HTERT RPE-1 (cell line): ENCODE measurements around the gene NR3C2.

Source experiments
- in situ Hi-C: fragments of 300-500 bp; cut with MboI; formaldehyde crosslinking; loops from 4 replicates; pipeline ENCODE4 v1.14.3; 2020; ENCODE audit warnings: low sequenced_read_pairs

NR3C2 gene

GRCh38 chr4:148266921-148267320, 175.3 kb downstream of the NR3C2 start:
- in situ Hi-C loops, result no loop called here

- in situ Hi-C loops, result no loop called here
Measured at GRCh38 chr4:148266240-148266639, 176.0 kb downstream of the NR3C2 start.

DNA sequence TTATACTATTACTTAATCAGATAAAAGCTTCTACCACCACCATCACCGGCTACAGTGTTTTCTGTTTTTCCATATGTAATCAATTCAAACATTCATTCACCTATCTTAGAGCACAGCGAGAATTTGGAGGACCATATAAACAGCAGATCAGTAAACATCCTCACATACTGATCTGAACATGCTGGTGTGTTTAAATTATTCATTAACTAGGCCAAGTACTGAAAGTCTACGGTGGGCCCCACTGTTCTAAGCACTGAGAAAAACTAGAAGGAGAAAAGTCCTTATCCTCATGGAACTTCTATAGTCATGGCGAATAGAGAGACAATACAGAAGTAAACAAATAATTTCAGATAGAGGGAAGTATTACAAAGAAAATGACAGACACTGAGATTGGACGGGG, 176.6 kb downstream of the NR3C2 start:
- in situ Hi-C loops, result no loop called here

- in situ Hi-C loops, result no loop called here
Measured at GRCh38 chr4:148263802-148264201, 178.4 kb downstream of the NR3C2 start.

- in situ Hi-C loops, result no loop called here
Measured at GRCh38 chr4:148263127-148263526, 179.1 kb downstream of the NR3C2 start.

GRCh38 chr4:148261848-148262247, 180.4 kb downstream of the NR3C2 start:
- in situ Hi-C loops, result no loop called here

DNA sequence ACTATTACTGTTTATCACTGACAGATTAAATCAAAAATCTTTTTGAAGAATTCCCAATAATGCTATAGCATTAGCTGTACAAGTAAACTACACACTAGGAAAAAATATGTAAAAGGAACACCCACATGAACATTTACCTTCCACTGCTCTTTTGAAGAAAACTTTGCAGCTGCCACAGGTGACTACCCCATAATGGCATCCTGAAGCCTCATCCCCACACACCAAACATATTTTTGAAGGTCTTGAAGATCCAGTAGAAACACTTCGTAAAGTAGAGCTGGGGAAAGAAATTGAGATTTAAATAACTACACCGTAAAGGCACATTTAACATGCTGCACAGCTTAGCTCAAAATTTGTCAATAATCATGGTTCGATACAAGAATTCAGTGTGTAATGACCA, 182.4 kb downstream of the NR3C2 start:
- in situ Hi-C loops, result no loop called here

DNA sequence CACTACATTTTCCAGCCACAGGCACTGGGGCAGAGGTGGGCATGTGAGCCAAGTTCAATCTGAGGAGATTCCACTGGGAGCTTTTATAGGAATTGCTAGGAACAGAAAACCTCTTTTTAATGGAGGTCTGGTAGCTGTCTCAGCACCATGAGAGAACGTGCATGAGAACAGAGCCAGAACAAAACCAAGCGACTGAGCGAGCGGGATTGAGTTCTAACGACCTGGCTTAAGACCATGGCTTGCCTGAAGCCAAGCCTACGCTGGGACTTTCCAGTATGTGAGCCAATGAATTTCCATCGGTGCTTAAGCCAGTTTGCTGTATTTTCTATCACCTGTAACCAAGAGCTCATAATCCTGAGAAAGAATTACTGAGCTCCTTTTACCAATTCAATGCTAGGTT, 183.7 kb downstream of the NR3C2 start:
- in situ Hi-C loops, result no loop called here

DNA sequence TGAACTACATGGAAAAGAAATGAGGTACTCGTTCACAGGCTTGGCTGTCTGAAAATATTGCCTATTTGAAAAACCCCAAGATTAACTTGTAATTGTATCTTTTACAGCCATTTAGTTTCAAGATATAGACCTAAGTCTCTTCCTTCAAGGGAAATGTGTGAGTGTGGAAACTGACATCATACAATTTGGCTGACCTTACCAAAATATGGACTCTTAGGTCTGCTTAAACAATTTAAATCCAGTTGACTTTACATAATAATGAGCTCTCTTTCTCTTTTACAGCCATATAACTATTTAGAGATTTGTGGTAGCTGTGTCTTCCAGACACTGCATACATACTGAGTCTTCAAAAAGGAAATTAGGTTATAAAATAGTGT, 186.9 kb downstream of the NR3C2 start:
- in situ Hi-C loops, result no loop called here

GRCh38 chr4:148254621-148255343, 187.4 kb downstream of the NR3C2 start:
- in situ Hi-C loops, result no loop called here

- in situ Hi-C loops, result no loop called here
Measured at GRCh38 chr4:148253768-148254167, 188.4 kb downstream of the NR3C2 start.

DNA sequence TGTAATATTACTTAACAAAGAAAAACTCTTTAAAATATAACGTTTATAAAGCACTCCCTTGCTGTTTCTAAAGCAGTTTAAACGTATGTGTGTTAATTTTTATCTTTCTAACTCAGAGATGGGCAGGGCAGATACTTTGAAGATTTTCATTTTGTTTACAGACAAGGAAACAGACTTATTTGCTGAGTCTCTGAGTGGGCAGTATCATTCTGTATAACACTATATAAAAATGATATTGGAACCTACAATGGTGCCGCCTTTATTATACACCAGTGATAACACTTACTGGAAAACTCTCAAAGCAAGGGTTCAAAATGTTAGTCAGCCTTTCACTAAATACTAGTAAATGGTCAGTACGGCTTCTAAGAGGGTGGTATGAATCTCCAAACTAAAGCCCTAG, 193.4 kb downstream of the NR3C2 start:
- in situ Hi-C loops, result no loop called here

GRCh38 chr4:148245015-148245414, 197.2 kb downstream of the NR3C2 start:
- in situ Hi-C loops, result no loop called here

- in situ Hi-C loops, result no loop called here
Measured at GRCh38 chr4:148243837-148244236, 198.4 kb downstream of the NR3C2 start.

DNA sequence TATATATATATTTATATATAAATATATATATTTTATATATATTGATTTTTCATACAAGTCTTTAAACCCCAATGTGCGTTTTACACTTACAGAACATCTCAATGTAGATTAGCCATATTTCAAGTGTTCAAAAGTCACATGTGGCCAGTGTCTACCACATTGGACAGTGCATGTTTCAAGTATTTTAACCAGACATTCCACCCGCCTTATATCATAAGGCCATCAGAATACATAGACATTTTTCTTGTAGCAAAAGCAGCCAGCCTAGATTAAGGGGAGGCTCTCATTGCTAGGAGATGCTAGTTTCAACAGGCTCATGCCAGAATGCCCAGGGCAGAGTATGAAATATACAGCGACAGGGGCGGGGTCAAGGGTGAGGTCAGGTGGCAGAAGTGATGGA, 202.0 kb downstream of the NR3C2 start:
- in situ Hi-C loops, result no loop called here

- in situ Hi-C loops, result no loop called here
Measured at GRCh38 chr4:148239494-148239985, 202.7 kb downstream of the NR3C2 start.

DNA sequence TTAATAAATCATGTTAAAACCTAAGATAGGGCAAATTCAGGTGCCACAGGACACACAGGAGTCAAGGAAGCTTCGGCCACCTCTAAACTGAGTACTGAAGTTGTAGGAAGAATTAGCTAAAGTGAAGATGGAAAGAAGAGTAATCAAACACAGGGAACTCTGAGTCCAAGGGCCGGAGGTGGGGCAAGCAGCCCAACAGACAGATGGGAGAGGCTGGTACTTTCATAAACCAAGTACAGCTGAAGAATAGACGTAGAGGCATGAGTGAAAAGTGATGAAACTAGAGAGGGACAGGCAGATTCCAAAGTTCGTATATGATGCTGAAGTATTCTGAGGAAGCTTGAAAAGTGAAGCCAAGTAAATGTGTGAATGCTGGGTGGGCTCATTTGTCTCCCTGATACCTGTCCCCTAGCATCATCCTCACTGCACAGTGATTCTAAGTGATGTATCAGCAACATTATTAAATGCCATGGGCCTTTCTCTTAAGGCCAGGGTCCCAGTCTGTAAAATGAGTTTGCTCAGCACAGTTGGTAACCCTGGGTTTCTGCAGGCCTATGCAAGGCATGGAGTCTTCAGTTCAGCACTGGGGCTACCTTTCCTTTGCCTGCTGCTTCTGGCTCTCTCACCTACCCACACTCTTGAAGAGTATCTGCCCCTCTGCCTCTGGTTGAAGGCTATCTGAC, 203.3 kb downstream of the NR3C2 start:
- in situ Hi-C loops, result no loop called here

- in situ Hi-C loops, result no loop called here
Measured at GRCh38 chr4:148238086-148238485, 204.1 kb downstream of the NR3C2 start.

- in situ Hi-C loops, result no loop called here
Measured at GRCh38 chr4:148235809-148236208, 206.4 kb downstream of the NR3C2 start.

- in situ Hi-C loops, result no loop called here
Measured at GRCh38 chr4:148229798-148230197, 212.4 kb downstream of the NR3C2 start.

- in situ Hi-C loops, result no loop called here
Measured at GRCh38 chr4:148229028-148229427, 213.2 kb downstream of the NR3C2 start.

DNA sequence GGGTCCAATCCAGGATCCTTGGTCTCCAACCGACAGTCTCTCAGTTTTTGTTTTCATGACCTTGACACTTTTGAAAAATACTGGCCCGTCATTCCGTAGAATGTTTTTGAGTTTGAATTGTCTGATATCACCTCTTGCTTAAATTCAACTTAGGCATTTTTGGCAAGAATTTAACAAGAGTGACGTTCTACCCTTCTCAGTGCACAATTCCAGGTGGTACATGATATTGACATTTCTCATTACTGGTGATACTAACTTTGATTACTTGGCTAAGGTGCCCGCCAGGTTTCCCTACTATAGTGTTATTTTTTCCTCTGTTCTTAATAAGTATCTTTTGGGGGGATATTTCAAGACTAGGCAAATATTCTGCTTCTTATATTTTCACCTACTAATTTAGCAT, 215.1 kb downstream of the NR3C2 start:
- in situ Hi-C loops, result no loop called here

GRCh38 chr4:148226341-148226740, 215.9 kb downstream of the NR3C2 start:
- in situ Hi-C loops, result no loop called here
